Measurements from ENCODE around the gene TRMU.

The TRMU gene

DNA sequence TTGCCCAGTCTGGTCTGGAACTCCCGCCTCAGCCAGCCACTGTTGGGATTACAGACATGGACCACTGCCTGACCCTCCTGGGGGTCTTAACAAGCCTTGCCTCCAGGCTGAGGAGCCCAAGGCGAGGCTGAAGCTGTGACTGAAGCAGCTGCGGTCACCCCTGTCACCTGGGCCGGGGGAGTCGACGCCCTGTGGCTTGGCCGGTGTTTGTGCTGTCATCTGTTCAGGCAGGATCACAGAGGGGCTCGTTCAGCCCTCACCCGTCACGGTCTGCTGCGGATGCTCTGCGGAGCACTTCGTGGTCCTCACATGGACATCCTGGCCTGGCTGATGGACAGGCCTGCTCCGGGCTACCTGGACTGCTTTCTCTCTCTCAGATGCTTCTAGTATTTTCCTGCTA, 23.8 kb downstream of the TRMU start:
- H3K27ac ChIP-seq, result no peak overlapping the region
- TF ChIP-seq, protein P1, sequence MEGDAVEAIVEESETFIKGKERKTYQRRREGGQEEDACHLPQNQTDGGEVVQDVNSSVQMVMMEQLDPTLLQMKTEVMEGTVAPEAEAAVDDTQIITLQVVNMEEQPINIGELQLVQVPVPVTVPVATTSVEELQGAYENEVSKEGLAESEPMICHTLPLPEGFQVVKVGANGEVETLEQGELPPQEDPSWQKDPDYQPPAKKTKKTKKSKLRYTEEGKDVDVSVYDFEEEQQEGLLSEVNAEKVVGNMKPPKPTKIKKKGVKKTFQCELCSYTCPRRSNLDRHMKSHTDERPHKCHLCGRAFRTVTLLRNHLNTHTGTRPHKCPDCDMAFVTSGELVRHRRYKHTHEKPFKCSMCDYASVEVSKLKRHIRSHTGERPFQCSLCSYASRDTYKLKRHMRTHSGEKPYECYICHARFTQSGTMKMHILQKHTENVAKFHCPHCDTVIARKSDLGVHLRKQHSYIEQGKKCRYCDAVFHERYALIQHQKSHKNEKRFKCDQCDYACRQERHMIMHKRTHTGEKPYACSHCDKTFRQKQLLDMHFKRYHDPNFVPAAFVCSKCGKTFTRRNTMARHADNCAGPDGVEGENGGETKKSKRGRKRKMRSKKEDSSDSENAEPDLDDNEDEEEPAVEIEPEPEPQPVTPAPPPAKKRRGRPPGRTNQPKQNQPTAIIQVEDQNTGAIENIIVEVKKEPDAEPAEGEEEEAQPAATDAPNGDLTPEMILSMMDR (conservative IDR thresholded peaks at IDR 0.05), result no peak
- TF ChIP-seq ZFX (IDR thresholded peaks at IDR 0.05), result no peak

- H3K27ac ChIP-seq, result no peak overlapping the region
Observed at GRCh38 chr22:46360097-46360496, 24.6 kb downstream of the TRMU start.

GRCh38 chr22:46360891-46361290, 25.4 kb downstream of the TRMU start:
- TF ChIP-seq, protein P1 (conservative IDR thresholded peaks at IDR 0.05), result no peak
- TF ChIP-seq ZFX (IDR thresholded peaks at IDR 0.05), result no peak
- H3K27ac ChIP-seq, result no peak overlapping the region

More at GRCh38 chr22:46360097-46360496, 24.6 kb downstream of the TRMU start:
- no peak for TF ChIP-seq ZFX (IDR thresholded peaks at IDR 0.05)
- TF ChIP-seq, protein P1 (conservative IDR thresholded peaks at IDR 0.05), result no peak

DNA sequence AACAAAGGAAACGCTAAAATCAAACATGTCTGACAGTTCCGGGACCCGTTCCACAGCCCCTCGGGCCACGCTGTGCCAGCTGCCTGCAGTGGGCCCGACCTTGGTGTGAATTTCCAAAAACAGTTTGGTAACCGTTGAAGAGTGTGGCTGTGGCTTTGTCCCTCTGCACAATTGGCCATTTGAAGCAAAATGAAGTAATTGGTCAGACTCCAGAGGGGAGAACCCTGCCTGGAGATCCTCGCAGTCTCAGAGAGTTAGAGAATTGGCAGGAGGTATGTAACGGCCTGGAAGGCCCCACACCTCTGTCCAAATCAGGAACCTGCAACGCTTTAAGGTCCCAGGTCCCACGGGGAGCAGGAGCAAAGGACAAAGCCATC, 26.3 kb downstream of the TRMU start:
- no peak overlapping the region for H3K27ac ChIP-seq

DNA sequence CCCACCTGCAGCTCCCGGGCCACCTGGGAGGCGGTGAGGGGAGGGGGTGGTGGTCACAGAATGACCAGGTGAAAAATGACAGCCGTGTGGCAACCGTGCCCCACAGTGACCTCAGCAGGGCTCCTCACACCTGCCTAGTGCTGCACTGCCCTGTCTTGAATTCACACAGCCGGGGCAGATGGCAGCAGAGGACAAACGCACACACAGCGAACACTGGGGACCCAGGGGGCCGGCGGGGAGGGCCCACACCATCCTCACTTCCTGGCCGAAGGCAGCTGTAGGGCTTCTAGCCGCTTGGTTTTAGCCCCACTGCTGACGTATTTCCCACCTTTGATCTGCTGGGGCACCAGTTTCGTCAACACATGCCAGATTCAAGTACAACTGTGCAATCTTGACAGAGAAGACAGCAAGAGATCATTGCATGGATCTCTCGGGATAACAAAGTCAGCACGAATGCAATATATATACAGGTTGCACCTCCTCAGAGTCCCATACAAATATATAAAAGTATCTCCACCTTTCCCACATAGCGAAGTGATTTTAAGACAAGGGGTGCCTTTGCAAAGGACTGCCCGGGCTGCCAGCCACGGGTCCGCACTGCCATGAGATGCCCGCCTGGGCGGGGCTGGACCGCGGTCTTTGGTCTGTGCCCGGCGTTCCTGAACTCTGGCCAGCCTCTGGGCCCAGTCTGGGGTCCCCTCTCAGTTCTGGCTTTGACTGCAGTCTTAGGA, 26.9 kb downstream of the TRMU start:
- no peak overlapping the region for H3K27ac ChIP-seq
- TF ChIP-seq, protein P1 (conservative IDR thresholded peaks at IDR 0.05), result no peak
- no peak for TF ChIP-seq ZFX (IDR thresholded peaks at IDR 0.05)

More for the DNA sequence above, 26.3 kb downstream of the TRMU start:
- TF ChIP-seq, protein P1 (conservative IDR thresholded peaks at IDR 0.05), result no peak
- no peak for TF ChIP-seq ZFX (IDR thresholded peaks at IDR 0.05)

GRCh38 chr22:46362934-46363515, 27.5 kb downstream of the TRMU start:
- TF ChIP-seq ZFX (IDR thresholded peaks at IDR 0.05), result no peak
- TF ChIP-seq, protein P1 (conservative IDR thresholded peaks at IDR 0.05), result no peak
- no peak overlapping the region for H3K27ac ChIP-seq

DNA sequence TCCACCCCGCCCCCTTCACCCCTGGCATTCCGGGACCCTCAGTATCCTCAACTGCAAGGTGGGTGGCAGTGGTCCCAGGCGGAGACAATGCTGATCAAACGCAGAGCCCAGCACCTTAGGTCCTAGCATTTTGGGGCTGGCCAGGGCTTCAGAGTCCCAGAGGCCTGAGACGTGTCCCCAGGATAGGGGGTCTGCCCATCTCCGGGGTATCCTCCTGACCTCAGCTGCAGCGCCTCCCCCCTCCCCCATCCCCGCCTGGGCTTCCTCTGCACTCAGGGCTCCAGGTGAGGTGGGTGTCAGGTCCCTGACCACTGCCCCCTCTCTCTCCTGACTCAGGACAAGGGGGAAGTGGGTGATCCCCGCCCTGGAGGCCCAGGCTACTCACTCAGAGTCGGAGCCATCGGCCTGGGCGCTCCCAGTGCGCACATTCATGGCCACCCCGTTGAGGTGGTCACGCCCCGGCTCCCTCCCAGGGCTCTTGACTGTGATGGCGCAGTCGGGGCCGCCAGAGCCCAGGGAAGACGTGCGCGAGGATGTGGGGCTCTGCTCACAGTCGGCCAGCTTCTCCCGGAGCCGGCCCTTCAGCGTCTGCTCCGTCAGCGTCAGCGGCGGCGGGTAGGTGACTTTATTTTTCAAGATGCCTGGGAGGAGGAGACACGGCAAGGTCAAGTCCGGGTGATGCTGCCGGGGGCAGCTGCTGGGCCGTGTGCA, 28.3 kb downstream of the TRMU start:
- no peak overlapping the region for H3K27ac ChIP-seq
- TF ChIP-seq ZFX (IDR thresholded peaks at IDR 0.05), result no peak
- TF ChIP-seq, protein P1 (conservative IDR thresholded peaks at IDR 0.05), result no peak
